Mucosa of rectum (tissue), 2 donors: ENCODE results near the gene BTBD1.

Experiments
- H3K27ac ChIP-seq, 2 donors: one replicate each; pipeline ENCODE4 v1.7.0; 2013; ENCODE audit warnings: inconsistent platforms in 2 of 2, low read depth in 2 of 2, low read length in 2 of 2
- H3K27me3 ChIP-seq, 2 donors: one replicate each; pipeline ENCODE4 v1.7.0; 2013; ENCODE audit warnings: low read length in 2 of 2; ENCODE audit not compliant: control insufficient read depth in 2 of 2, insufficient read depth in 2 of 2
- H3K36me3 ChIP-seq, 2 donors: one replicate each; pipeline ENCODE4 v1.7.0; 2013; ENCODE audit warnings: low read length in 2 of 2; ENCODE audit not compliant: control insufficient read depth in 2 of 2, insufficient read depth in 2 of 2
- H3K4me1 ChIP-seq, 2 donors: one replicate each; pipeline ENCODE4 v1.7.0; 2013; ENCODE audit warnings: low read length in 2 of 2, mild to moderate bottlenecking in 1 of 2; ENCODE audit not compliant: control insufficient read depth in 2 of 2, insufficient read depth in 2 of 2
- H3K4me3 ChIP-seq, 2 donors: one replicate each; pipeline ENCODE4 v1.7.0; 2013; ENCODE audit warnings: low read length in 2 of 2
- H3K9ac ChIP-seq, 2 donors: one replicate each; pipeline ENCODE4 v1.7.0; 2013; ENCODE audit warnings: low read length in 2 of 2, low read depth in 1 of 2, mild to moderate bottlenecking in 1 of 2
- H3K9me3 ChIP-seq, 2 donors: one replicate each; pipeline ENCODE4 v1.7.0; 2013; ENCODE audit warnings: low read length in 2 of 2; ENCODE audit not compliant: control insufficient read depth in 2 of 2
- donor health status: healthy.
- donor health status: Normal muscosa, but diverticular disease.

Gene BTBD1

DNA sequence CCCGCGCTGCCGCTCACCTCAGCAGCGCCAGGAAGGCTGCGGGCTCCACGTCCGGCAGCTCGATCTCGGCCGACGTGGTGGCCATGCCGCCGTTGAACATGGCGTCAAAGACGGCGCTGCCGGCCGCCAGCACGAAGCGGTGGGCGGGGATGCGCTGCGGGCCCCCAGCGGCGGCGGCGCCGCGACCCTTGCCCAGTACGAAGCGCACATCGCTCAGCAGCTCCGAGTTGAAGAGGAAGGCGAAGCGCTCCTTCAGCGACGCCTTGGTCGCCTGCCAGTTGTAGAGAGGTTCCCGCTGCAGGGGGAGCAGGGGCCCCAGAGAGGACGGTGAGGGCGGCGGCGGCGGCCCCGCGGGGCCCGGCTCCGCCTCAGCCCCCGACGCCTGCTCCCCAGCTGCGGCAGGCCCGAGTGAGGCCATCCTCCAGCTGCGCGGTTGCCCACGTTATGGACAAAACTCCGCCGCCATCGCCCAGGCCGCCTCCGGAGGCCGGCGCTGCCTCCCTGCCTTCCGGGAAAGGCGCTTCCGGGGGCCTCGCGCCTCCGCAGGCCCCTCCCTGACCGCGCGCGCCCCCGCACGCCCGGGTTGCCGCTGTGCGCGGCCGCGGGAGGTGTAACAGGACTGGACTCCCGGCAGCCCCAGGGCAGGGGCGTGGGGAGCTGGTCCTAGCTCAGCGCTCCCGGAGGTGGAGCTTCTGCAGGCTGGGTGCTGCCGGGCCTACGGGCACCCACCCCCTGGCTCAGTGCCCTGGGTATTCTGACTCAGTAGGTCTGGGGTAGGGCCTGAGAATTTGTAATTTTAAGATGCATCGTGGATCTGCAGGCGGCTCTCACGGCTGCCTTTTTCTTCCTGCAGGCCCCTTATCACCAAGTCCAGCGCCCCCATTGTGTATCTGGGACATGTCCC, at the start of gene BTBD1:
Gene BTBD1 (minus strand): TSS at position 519 of the 904 bp plus-strand sequence. CDS start 101 bp downstream, at position 418.
- Histone ChIP-seq H3K36me3 (peaks cover 0 to 2% of the 10 kb centered on the region in 2 donors), H3K9ac (peak within 1 kb of the TSS; percentile 72 to 87), H3K27ac (peak within 1 kb of the TSS; percentile 86 to 90), H3K9me3 (no peaks in the 10 kb centered on the region), H3K27me3 (no peaks in the 10 kb centered on the region), H3K4me3 (peak within 1 kb of the TSS; percentile 66 to 98), H3K4me1 (peaks cover 25 to 30% of the 10 kb centered on the region in 2 donors)

DNA sequence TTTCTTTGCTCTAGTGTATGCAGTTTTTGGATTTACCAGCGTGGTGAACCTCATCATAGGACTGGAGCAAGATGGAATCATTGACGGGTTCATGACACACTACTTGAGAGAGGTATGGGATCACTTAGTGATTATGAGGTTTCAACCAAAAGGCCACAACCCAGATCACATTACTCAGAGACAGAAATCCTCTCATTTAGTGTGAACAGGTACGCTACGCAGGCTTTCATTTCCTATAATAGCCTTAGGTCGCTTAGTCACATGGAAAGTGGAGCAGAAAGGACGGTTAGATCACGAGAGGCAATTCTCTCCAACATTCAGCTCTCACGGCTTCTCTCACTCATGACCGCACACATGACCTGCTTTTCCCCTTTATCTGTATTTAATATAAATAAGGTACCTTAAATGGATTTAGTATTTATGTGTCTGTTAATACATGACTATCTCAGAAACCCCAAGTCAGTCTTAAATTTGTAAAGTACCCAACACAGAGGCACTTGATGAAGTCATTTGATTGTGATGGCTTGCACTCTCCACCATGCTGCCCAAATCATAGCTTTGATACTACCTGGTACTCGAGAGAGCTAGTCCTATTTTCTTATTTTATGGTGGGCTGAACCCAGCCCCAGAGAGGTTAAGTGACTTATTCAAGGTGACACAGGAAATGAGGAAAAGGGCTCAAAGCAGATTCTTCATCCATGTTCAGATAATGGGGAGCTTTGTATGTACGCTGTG, 48.9 kb upstream of the BTBD1 start:
- H3K4me1 ChIP-seq = no peaks in the 10 kb centered on the region
- H3K4me3 ChIP-seq = no peak overlapping the region
- no peak overlapping the region for H3K9ac ChIP-seq
- no peaks in the 10 kb centered on the region for H3K9me3 ChIP-seq
- H3K36me3 ChIP-seq = no peaks in the 10 kb centered on the region
- no peak overlapping the region for H3K27ac ChIP-seq
- H3K27me3 ChIP-seq = no peaks in the 10 kb centered on the region

DNA sequence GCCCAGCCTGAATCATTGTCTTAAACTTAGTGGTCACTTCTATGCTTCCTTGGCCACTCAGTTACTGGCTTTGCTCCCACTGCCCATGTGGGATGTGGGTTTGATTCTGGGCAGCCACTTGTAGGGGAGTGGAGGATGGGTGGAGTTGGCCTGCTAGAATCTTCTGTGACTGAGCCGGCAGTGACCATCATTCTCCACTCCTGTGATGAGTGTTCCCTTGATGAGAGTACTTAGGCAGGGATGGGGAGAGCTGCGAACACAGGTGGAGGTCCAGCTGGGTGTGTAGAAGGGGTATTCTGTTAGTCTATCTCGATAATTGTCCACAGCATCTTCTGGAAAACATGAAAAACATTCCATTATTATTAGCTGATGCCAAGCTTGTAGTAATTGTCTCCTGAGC, 48.4 kb upstream of the BTBD1 start:
- H3K36me3 ChIP-seq = no peaks in the 10 kb centered on the region
- no peak overlapping the region for H3K4me3 ChIP-seq
- H3K4me1 ChIP-seq = no peaks in the 10 kb centered on the region
- H3K9ac ChIP-seq = no peak overlapping the region
- H3K27me3 ChIP-seq = no peaks in the 10 kb centered on the region
- no peak overlapping the region for H3K27ac ChIP-seq
- H3K9me3 ChIP-seq = no peaks in the 10 kb centered on the region

DNA sequence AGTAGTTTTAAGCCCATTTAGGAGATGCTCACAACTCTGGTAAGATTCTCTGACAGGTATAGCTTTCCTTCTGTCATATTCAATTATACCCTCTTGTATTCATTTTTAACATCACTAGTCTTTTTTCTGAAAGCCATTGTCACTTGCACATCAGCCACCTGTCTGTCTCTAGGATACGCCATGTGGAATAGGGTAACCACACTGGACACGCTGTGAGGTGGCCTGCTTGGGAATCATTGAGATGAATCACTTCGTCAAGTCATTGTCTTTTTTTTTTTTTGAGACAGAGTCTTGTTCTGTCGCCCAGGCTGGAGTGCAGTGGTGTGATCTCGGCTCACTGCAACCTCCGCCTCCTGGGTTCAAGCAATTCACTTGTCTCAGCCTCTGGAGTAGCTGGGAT, 47.8 kb upstream of the BTBD1 start:
- H3K36me3 ChIP-seq = no peaks in the 10 kb centered on the region
- H3K9me3 ChIP-seq = no peaks in the 10 kb centered on the region
- H3K27me3 ChIP-seq = no peaks in the 10 kb centered on the region
- H3K9ac ChIP-seq = no peak overlapping the region
- no peak overlapping the region for H3K27ac ChIP-seq
- no peak overlapping the region for H3K4me3 ChIP-seq
- no peaks in the 10 kb centered on the region for H3K4me1 ChIP-seq

DNA sequence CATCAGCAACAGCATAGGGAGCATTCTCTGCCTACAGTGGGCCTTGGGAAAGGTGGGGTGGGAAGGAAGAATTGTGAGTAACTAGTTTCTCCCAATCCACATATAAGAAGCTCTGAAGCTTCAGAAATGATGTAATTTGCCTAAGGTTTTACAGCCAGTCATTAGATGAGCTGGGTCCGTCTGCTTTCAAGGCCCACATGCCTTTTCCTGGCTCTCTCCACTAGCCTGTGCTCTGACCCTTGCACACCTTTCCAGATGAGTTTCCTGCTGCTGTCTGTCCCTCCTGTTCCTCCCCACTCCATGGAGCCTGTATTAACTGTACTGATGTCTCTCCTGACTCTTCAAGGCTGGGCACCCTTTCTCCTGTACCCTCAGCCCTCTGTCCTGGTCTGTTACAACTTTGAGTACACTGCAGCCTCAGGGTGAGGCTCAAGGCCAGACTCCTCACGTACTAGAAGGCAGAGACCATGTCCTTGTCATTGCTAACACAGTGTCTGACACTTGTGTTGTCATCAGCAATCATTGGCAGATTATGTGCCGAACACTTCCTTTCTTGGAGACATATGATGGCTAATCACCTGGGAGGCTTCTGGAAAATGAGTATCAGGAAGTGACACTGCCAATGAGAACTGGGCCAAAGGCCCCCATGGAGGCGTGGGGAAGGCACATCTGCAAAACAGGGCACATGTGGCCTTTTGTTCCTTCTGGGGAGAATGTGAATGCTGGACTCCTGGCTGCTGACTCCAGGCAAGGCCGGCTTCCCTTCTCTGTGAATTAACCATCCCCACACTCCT, 47.0 kb upstream of the BTBD1 start:
- H3K9ac ChIP-seq = no peak overlapping the region
- H3K27ac ChIP-seq = no peak overlapping the region

DNA sequence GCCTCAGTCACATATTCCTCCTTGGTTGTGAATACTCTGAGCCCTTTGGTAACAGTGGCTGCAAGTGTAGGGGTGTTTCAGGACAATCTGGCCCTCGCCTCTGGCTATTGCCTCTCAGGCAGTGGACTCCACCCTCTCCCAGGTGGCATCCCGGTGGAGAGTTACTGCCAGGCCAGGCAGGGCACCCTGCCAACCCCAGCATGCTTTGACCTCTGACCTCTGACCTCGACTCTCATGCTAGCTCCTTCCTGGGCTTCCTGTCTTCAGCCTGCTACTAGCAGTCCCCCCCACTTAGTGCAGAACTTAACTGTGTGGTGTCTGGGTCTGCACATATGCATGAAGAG, 45.9 kb upstream of the BTBD1 start:
- no peak overlapping the region for H3K27ac ChIP-seq
- no peaks in the 10 kb centered on the region for H3K36me3 ChIP-seq
- H3K9ac ChIP-seq = no peak overlapping the region
- peaks cover 0 to 4% of the 10 kb centered on the region in 2 donors for H3K4me1 ChIP-seq
- H3K4me3 ChIP-seq = no peak overlapping the region
- H3K27me3 ChIP-seq = peaks cover 7 to 12% of the 10 kb centered on the region in 2 donors
- H3K9me3 ChIP-seq = no peaks in the 10 kb centered on the region

More for the DNA sequence above, 47.0 kb upstream of the BTBD1 start:
- no peak overlapping the region for H3K4me3 ChIP-seq
- H3K27me3 ChIP-seq = peaks cover 2 to 3% of the 10 kb centered on the region in 2 donors
- H3K36me3 ChIP-seq = no peaks in the 10 kb centered on the region
- H3K4me1 ChIP-seq = no peaks in the 10 kb centered on the region
- no peaks in the 10 kb centered on the region for H3K9me3 ChIP-seq

DNA sequence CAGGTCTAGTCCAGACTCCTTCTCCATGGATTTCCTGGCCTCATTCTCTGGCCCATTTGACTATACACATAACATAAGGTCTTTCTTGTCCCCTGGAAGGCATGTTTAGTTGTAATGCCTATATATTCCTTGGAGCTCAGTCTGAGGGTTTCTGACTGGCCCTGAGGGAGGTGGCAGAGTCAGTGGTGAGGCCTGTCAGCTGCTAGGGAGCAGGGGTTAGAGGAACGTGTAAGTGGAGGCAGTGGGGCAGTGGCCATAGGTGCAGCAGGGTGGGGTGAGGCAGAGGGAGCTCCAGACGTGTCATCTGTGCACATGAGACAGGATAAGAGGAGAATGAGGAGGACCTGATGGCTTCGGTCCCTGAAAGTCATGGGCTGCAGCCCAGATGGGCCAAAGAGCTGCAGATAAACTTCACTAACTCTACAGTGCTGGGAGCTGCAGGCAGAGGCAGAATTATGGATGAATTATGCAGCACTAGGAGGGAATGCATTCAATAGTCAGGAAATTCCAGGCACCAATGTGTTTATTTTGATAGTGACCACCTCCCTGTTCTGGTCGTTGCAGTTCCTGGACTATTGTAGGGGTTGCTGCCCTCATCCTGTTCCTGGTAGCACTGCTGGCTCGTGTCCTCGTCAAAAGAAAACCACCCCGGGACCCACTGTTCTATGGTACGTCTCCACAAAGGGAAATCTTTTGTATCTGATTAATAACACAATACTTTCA, 45.3 kb upstream of the BTBD1 start:
- Histone ChIP-seq H3K36me3 (no peaks in the 10 kb centered on the region), H3K9me3 (no peaks in the 10 kb centered on the region), H3K27me3 (peaks cover 7 to 15% of the 10 kb centered on the region in 2 donors), H3K4me3 (no peak overlapping the region), H3K4me1 (peaks cover 2 to 5% of the 10 kb centered on the region in 2 donors), H3K27ac (no peak overlapping the region), H3K9ac (no peak overlapping the region)

DNA sequence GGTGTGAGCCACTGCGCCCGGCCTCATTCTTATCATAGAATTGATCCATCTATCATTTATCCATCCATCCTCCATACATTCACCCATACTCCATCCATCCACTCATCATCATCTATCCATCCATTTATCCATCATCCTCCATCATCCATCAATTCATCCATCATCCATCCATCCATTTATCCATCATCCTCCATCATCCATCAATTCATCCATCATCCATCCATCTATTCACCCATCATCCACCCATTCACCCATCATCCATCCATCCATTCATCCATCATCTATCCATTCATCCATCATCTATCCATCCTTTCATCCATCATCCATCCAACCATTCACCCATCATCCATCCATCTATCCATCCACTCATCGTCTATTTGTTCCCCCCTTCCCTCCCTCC, 44.1 kb upstream of the BTBD1 start:
- no peak overlapping the region for H3K27ac ChIP-seq
- H3K4me1 ChIP-seq = peaks cover 2 to 5% of the 10 kb centered on the region in 2 donors
- H3K9me3 ChIP-seq = no peaks in the 10 kb centered on the region
- H3K36me3 ChIP-seq = no peaks in the 10 kb centered on the region
- H3K27me3 ChIP-seq = peaks cover 11 to 21% of the 10 kb centered on the region in 2 donors
- H3K9ac ChIP-seq = no peak overlapping the region
- H3K4me3 ChIP-seq = no peak overlapping the region

DNA sequence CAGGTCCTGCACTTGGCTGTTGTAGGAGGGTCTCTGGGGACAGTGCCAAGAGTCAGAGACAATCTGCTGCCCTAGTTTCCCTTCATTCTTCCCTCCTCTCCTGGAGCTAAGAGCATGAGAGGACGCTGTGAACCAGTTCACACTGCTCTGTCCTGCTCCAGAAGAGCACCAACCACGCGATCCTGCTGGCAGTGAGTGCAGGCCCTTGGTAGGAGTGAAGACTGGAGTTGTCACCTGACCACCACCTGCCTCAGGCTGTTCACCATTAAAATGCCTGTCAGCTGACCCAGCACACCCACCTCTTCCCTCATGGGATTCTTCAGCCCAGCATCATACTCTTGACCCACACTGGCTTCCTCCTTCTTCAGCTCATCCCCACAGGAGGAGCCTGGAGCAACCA, 43.3 kb upstream of the BTBD1 start:
- Histone ChIP-seq H3K4me1 (peaks cover 2 to 5% of the 10 kb centered on the region in 2 donors), H3K27me3 (peaks cover 13 to 21% of the 10 kb centered on the region in 2 donors), H3K36me3 (no peaks in the 10 kb centered on the region), H3K4me3 (no peak overlapping the region), H3K9me3 (no peaks in the 10 kb centered on the region), H3K9ac (no peak overlapping the region), H3K27ac (no peak overlapping the region)
